Measurements from ENCODE around the gene LMCD1.

Gene LMCD1

GRCh38 chr3:8596321-8597218, 94.9 kb downstream of the LMCD1 start:
- no peaks in the 10 kb centered on the region for H3K79me1 ChIP-seq (ENCODE audit: low read depth, low read length)
- no peak overlapping the region for H3K27ac ChIP-seq (replicated peaks; ENCODE audit: low read length)
- no peaks in the 10 kb centered on the region for H3K36me3 ChIP-seq (replicated peaks in 1 of 2; ENCODE audit: control insufficient read depth in 2 of 2, insufficient read depth in 2 of 2, low read length in 2 of 2)
- WGBS, 2 donors (ENCODE audit: extremely low coverage in 2 of 2, insufficient read length in 2 of 2, insufficient replicate concordance in 1 of 2), result no CpG with 5 or more reads among the region's 18 CpGs
- H2AK5ac ChIP-seq (ENCODE audit: low read depth, low read length), result peak overlapping the region; percentile 27
- no peak overlapping the region for H3K4me3 ChIP-seq (ENCODE audit: low read length in 2 of 2)
- no peak overlapping the region for H3K18ac ChIP-seq (ENCODE audit: low read length)
- no peak overlapping the region for H3K23ac ChIP-seq (ENCODE audit: low read depth, low read length, poor library complexity)
- no peak overlapping the region for H3K9ac ChIP-seq (ENCODE audit: low read depth, low read length, poor library complexity)
- peak overlapping the region; percentile 9 for H3K14ac ChIP-seq (ENCODE audit: low read length)
- H3K4me1 ChIP-seq (ENCODE audit: control insufficient read depth in 2 of 2, insufficient read depth in 1 of 2, low read depth in 1 of 2, low read length in 2 of 2), result peaks cover 2% of the 10 kb centered on the region in 2 donors
- H4K8ac ChIP-seq (ENCODE audit: low read depth, low read length), result no peak overlapping the region
- no peaks in the 10 kb centered on the region for H3K9me3 ChIP-seq (replicated peaks in 1 of 2; ENCODE audit: control insufficient read depth in 2 of 2, insufficient read depth in 1 of 2, low read depth in 1 of 2, low read length in 2 of 2)
- DNase-seq (ENCODE audit: low spot score), result no peak
- H3K27me3 ChIP-seq (ENCODE audit: control insufficient read depth in 3 of 3, insufficient read depth in 3 of 3, low read depth in 1 of 3, low read length in 3 of 3), result no peaks in the 10 kb centered on the region
- H2BK120ac ChIP-seq (ENCODE audit: low read depth, low read length), result no peak overlapping the region
- H3K4me2 ChIP-seq (ENCODE audit: insufficient read depth, low read length, poor library complexity, severe bottlenecking), result no peak overlapping the region
- H2BK12ac ChIP-seq (ENCODE audit: low read length), result no peak overlapping the region
- no peak overlapping the region for H4K91ac ChIP-seq (ENCODE audit: low read depth, low read length, poor library complexity)
- peak overlapping the region; percentile 8 for H2BK15ac ChIP-seq (ENCODE audit: low read length)
- no peak overlapping the region for H2BK5ac ChIP-seq (ENCODE audit: low read length)
- no peak overlapping the region for H3K4ac ChIP-seq (ENCODE audit: low read length)
- no peak overlapping the region for H2AFZ ChIP-seq (ENCODE audit: low read length)

- Histone ChIP-seq H3K79me1 (ENCODE audit: low read depth, low read length) (no peaks in the 10 kb centered on the region), H3K36me3 (replicated peaks in 1 of 2; ENCODE audit: control insufficient read depth in 2 of 2, insufficient read depth in 2 of 2, low read length in 2 of 2) (no peaks in the 10 kb centered on the region), H3K9me3 (replicated peaks in 1 of 2; ENCODE audit: control insufficient read depth in 2 of 2, insufficient read depth in 1 of 2, low read depth in 1 of 2, low read length in 2 of 2) (no peaks in the 10 kb centered on the region), H3K14ac (ENCODE audit: low read length) (no peak overlapping the region), H4K8ac (ENCODE audit: low read depth, low read length) (no peak overlapping the region), H3K4me1 (ENCODE audit: control insufficient read depth in 2 of 2, insufficient read depth in 1 of 2, low read depth in 1 of 2, low read length in 2 of 2) (peaks cover 2% of the 10 kb centered on the region in 2 donors), H2AFZ (ENCODE audit: low read length) (no peak overlapping the region), H3K27me3 (ENCODE audit: control insufficient read depth in 3 of 3, insufficient read depth in 3 of 3, low read depth in 1 of 3, low read length in 3 of 3) (no peaks in the 10 kb centered on the region), H2BK120ac (ENCODE audit: low read depth, low read length) (no peak overlapping the region), H2AK5ac (ENCODE audit: low read depth, low read length) (peak overlapping the region; percentile 27), H3K9ac (ENCODE audit: low read depth, low read length, poor library complexity) (no peak overlapping the region), H2BK5ac (ENCODE audit: low read length) (no peak overlapping the region), H3K23ac (ENCODE audit: low read depth, low read length, poor library complexity) (no peak overlapping the region), H2BK12ac (ENCODE audit: low read length) (no peak overlapping the region), H2BK15ac (ENCODE audit: low read length) (peak overlapping the region; percentile 6), H3K4ac (ENCODE audit: low read length) (no peak overlapping the region), H3K4me3 (ENCODE audit: low read length in 2 of 2) (no peak overlapping the region), H3K18ac (ENCODE audit: low read length) (no peak overlapping the region), H3K27ac (replicated peaks; ENCODE audit: low read length) (no peak overlapping the region), H3K4me2 (ENCODE audit: insufficient read depth, low read length, poor library complexity, severe bottlenecking) (no peak overlapping the region), H4K91ac (ENCODE audit: low read depth, low read length, poor library complexity) (no peak overlapping the region)
- no CpG with 5 or more reads among the region's 7 CpGs for WGBS, 2 donors (ENCODE audit: extremely low coverage in 2 of 2, insufficient read length in 2 of 2, insufficient replicate concordance in 1 of 2)
- no peak for DNase-seq (ENCODE audit: low spot score)
Measured at GRCh38 chr3:8597219-8597853, 95.7 kb downstream of the LMCD1 start.

- H4K91ac ChIP-seq (ENCODE audit: low read depth, low read length, poor library complexity), result no peak overlapping the region
- H3K4ac ChIP-seq (ENCODE audit: low read length), result no peak overlapping the region
- H3K9ac ChIP-seq (ENCODE audit: low read depth, low read length, poor library complexity), result no peak overlapping the region
- no CpG with 5 or more reads among the region's 3 CpGs for WGBS, 2 donors (ENCODE audit: extremely low coverage in 2 of 2, insufficient read length in 2 of 2, insufficient replicate concordance in 1 of 2)
- no peak overlapping the region for H3K4me2 ChIP-seq (ENCODE audit: insufficient read depth, low read length, poor library complexity, severe bottlenecking)
- H3K23ac ChIP-seq (ENCODE audit: low read depth, low read length, poor library complexity), result no peak overlapping the region
- no peak overlapping the region for H2BK5ac ChIP-seq (ENCODE audit: low read length)
- H3K36me3 ChIP-seq (replicated peaks in 1 of 2; ENCODE audit: control insufficient read depth in 2 of 2, insufficient read depth in 2 of 2, low read length in 2 of 2), result no peaks in the 10 kb centered on the region
- no peak overlapping the region for H2AFZ ChIP-seq (ENCODE audit: low read length)
- no peak overlapping the region for H3K14ac ChIP-seq (ENCODE audit: low read length)
- H2BK120ac ChIP-seq (ENCODE audit: low read depth, low read length), result no peak overlapping the region
- H3K27ac ChIP-seq (replicated peaks; ENCODE audit: low read length), result no peak overlapping the region
- H3K9me3 ChIP-seq (replicated peaks in 1 of 2; ENCODE audit: control insufficient read depth in 2 of 2, insufficient read depth in 1 of 2, low read depth in 1 of 2, low read length in 2 of 2), result no peaks in the 10 kb centered on the region
- no peak for DNase-seq (ENCODE audit: low spot score)
- H3K79me1 ChIP-seq (ENCODE audit: low read depth, low read length), result no peaks in the 10 kb centered on the region
- no peak overlapping the region for H4K8ac ChIP-seq (ENCODE audit: low read depth, low read length)
- H3K27me3 ChIP-seq (ENCODE audit: control insufficient read depth in 3 of 3, insufficient read depth in 3 of 3, low read depth in 1 of 3, low read length in 3 of 3), result no peaks in the 10 kb centered on the region
- no peak overlapping the region for H2BK15ac ChIP-seq (ENCODE audit: low read length)
- no peak overlapping the region for H2AK5ac ChIP-seq (ENCODE audit: low read depth, low read length)
- H3K4me3 ChIP-seq (ENCODE audit: low read length in 2 of 2), result no peak overlapping the region
- no peak overlapping the region for H2BK12ac ChIP-seq (ENCODE audit: low read length)
- H3K18ac ChIP-seq (ENCODE audit: low read length), result no peak overlapping the region
- H3K4me1 ChIP-seq (ENCODE audit: control insufficient read depth in 2 of 2, insufficient read depth in 1 of 2, low read depth in 1 of 2, low read length in 2 of 2), result peaks cover 0 to 2% of the 10 kb centered on the region in 2 donors
Measured at GRCh38 chr3:8599146-8599545, 97.5 kb downstream of the LMCD1 start.

- Histone ChIP-seq H3K36me3 (replicated peaks in 1 of 2; ENCODE audit: control insufficient read depth in 2 of 2, insufficient read depth in 2 of 2, low read length in 2 of 2) (no peaks in the 10 kb centered on the region), H3K4me3 (ENCODE audit: low read length in 2 of 2) (no peak overlapping the region), H3K27ac (replicated peaks; ENCODE audit: low read length) (no peak overlapping the region), H3K4ac (ENCODE audit: low read length) (no peak overlapping the region), H3K79me1 (ENCODE audit: low read depth, low read length) (no peaks in the 10 kb centered on the region), H2BK5ac (ENCODE audit: low read length) (no peak overlapping the region), H2AK5ac (ENCODE audit: low read depth, low read length) (no peak overlapping the region), H2BK12ac (ENCODE audit: low read length) (no peak overlapping the region), H3K27me3 (ENCODE audit: control insufficient read depth in 3 of 3, insufficient read depth in 3 of 3, low read depth in 1 of 3, low read length in 3 of 3) (no peaks in the 10 kb centered on the region), H3K9ac (ENCODE audit: low read depth, low read length, poor library complexity) (no peak overlapping the region), H3K4me1 (ENCODE audit: control insufficient read depth in 2 of 2, insufficient read depth in 1 of 2, low read depth in 1 of 2, low read length in 2 of 2) (peaks cover 0 to 2% of the 10 kb centered on the region in 2 donors), H3K18ac (ENCODE audit: low read length) (no peak overlapping the region), H3K14ac (ENCODE audit: low read length) (no peak overlapping the region), H2AFZ (ENCODE audit: low read length) (no peak overlapping the region), H3K9me3 (replicated peaks in 1 of 2; ENCODE audit: control insufficient read depth in 2 of 2, insufficient read depth in 1 of 2, low read depth in 1 of 2, low read length in 2 of 2) (no peaks in the 10 kb centered on the region), H3K4me2 (ENCODE audit: insufficient read depth, low read length, poor library complexity, severe bottlenecking) (no peak overlapping the region), H4K91ac (ENCODE audit: low read depth, low read length, poor library complexity) (no peak overlapping the region), H4K8ac (ENCODE audit: low read depth, low read length) (no peak overlapping the region), H3K23ac (ENCODE audit: low read depth, low read length, poor library complexity) (no peak overlapping the region), H2BK120ac (ENCODE audit: low read depth, low read length) (no peak overlapping the region), H2BK15ac (ENCODE audit: low read length) (no peak overlapping the region)
- DNase-seq (ENCODE audit: low spot score), result no peak
Measured at GRCh38 chr3:8600457-8600856, 98.8 kb downstream of the LMCD1 start.

Measured in neuronal stem cell (in vitro differentiated cells).